Measurements from ENCODE around the gene YJU2.

- TF ChIP-seq CTCF (IDR thresholded peaks at IDR 0.05) = no peak
- TF ChIP-seq POLR2AphosphoS5 (IDR thresholded peaks at IDR 0.05; ENCODE audit: insufficient read depth in 1 of 2, low read depth in 1 of 2) = no peak
Observed at GRCh38 chr19:4318460-4318859, 71.6 kb downstream of the YJU2 start.

Data from vagina (tissue), 2 donors.